A673 (cell line): ENCODE measurements around the gene P4HA2. TPM values are rescaled to one million over a fixed set of nuclear protein-coding genes. Genes with fewer than 3 reads are reported as not detected.

Source experiments
- BruUV-seq: library from RNA; stranded (reverse); fragments of 400-500 nt; replicated peaks from 2 replicates; lab custom pipeline; 2021; lab: Mats Ljungman, UMichigan
- CTCF ChIA-PET: fragments of 300-600 bp; sonication (Branson Sonifier 250); formaldehyde crosslinking; loops from one replicate; lab custom pipeline; 2022; ENCODE audit warnings: antibody characterized with exemption; lab: Charles Lee
- POLR2A ChIA-PET: fragments of 300-600 bp; sonication (Branson Sonifier 250); formaldehyde crosslinking; loops from one replicate; lab custom pipeline; 2022; ENCODE audit warnings: antibody characterized with exemption; ENCODE audit not compliant: low non-redundant PET; lab: Charles Lee
- DNase-seq: peaks from one replicate; pipeline ENCODE4 v3.0.0-alpha.2; 2015; ENCODE audit warnings: low spot score
- H3K27ac ChIP-seq: fragments of 200-600 bp; sonication (generic); 2 replicates; pipeline ENCODE4 v1.5.1; 2016; ENCODE audit warnings: mixed run types, low read depth, mild to moderate bottlenecking, mixed read lengths, antibody characterized with exemption, low read length; ENCODE audit not compliant: poor library complexity, severe bottlenecking
- H3K27me3 ChIP-seq: fragments of 200-600 bp; sonication (generic); replicated peaks from 2 replicates; pipeline ENCODE4 v1.6.1; 2017; ENCODE audit warnings: mixed run types, low read depth, mild to moderate bottlenecking, mixed read lengths, antibody characterized with exemption, low read length; ENCODE audit not compliant: insufficient read depth, poor library complexity
- H3K36me3 ChIP-seq: fragments of 200-600 bp; sonication (generic); 2 replicates; pipeline ENCODE4 v1.6.1; 2016; ENCODE audit warnings: mixed run types, mild to moderate bottlenecking, mixed read lengths, antibody characterized with exemption, low read length; ENCODE audit not compliant: insufficient read depth, poor library complexity, severe bottlenecking
- H3K4me1 ChIP-seq: fragments of 200-600 bp; sonication (generic); 2 replicates; pipeline ENCODE4 v1.6.1; 2017; ENCODE audit warnings: mixed run types, mild to moderate bottlenecking, mixed read lengths, antibody characterized with exemption, low read length; ENCODE audit not compliant: insufficient read depth, poor library complexity, severe bottlenecking
- H3K4me3 ChIP-seq: fragments of 200-600 bp; sonication (generic); 2 replicates; pipeline ENCODE4 v1.5.1; 2016; ENCODE audit warnings: low read depth, mixed run types, mild to moderate bottlenecking, mixed read lengths, low read length; ENCODE audit not compliant: poor library complexity, severe bottlenecking
- H3K9me3 ChIP-seq: fragments of 200-600 bp; sonication (generic); 2 replicates; pipeline ENCODE4 v1.6.1; 2016; ENCODE audit warnings: mixed run types, low read depth, mild to moderate bottlenecking, mixed read lengths, antibody characterized with exemption, low read length; ENCODE audit not compliant: poor library complexity, severe bottlenecking
- EZH2 ChIP-seq: fragments of 200-600 bp; sonication (generic); IDR thresholded peaks from 2 replicates; pipeline ENCODE4 v1.6.1; 2017; ENCODE audit warnings: borderline replicate concordance, low read depth, mild to moderate bottlenecking, mixed read lengths, antibody characterized with exemption, low read length; ENCODE audit not compliant: poor library complexity, severe bottlenecking
- intact Hi-C: fragments of 100-400 bp; cut with micrococcal nuclease; formaldehyde crosslinking; loops from one replicate; pipeline ENCODE4 v1.10.0; 2022; ENCODE audit not compliant: unreplicated experiment
- total RNA-seq: library from RNA; stranded (reverse); gene quantifications from 2 replicates; pipeline ENCODE4 v1.2.3, GENCODE V29; 2021
- TF ChIP-seq, protein P1 (sequence below): fragments of 300-800, 200-600 bp; sonication (generic); conservative IDR thresholded peaks from 2 replicates; pipeline ENCODE4 v1.5.1; 2017; ENCODE audit warnings: low read depth, mild to moderate bottlenecking, antibody characterized with exemption, low read length, moderate library complexity, mixed read lengths

Gene P4HA2
- total RNA-seq, 1 experiment from 2014 or later: 2.8 TPM

GRCh38 chr5:132274050-132274792 lies 46.6 kb upstream of the P4HA2 start:
- TF ChIP-seq, protein P1, sequence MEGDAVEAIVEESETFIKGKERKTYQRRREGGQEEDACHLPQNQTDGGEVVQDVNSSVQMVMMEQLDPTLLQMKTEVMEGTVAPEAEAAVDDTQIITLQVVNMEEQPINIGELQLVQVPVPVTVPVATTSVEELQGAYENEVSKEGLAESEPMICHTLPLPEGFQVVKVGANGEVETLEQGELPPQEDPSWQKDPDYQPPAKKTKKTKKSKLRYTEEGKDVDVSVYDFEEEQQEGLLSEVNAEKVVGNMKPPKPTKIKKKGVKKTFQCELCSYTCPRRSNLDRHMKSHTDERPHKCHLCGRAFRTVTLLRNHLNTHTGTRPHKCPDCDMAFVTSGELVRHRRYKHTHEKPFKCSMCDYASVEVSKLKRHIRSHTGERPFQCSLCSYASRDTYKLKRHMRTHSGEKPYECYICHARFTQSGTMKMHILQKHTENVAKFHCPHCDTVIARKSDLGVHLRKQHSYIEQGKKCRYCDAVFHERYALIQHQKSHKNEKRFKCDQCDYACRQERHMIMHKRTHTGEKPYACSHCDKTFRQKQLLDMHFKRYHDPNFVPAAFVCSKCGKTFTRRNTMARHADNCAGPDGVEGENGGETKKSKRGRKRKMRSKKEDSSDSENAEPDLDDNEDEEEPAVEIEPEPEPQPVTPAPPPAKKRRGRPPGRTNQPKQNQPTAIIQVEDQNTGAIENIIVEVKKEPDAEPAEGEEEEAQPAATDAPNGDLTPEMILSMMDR: no peak
- TF ChIP-seq EZH2: no peak
- intact Hi-C loops: loop anchor here (5.0 kb wide), 1 partner anchor 93 kb away; the partner anchor contains the start of gene SLC22A5
- no peaks in the 10 kb centered on the region for H3K27me3 ChIP-seq
- no TSS peak for BruUV-seq
- ChIA-PET POLR2A (no interaction called here), CTCF (interaction anchor here (1.5 kb wide), 1 partner anchor 227 kb away, joined by 6 read pairs; no protein-coding TSS in a partner anchor)
- DNase-seq: no peak
- H3K36me3 ChIP-seq: no peaks in the 10 kb centered on the region
- no peak overlapping the region for H3K4me3 ChIP-seq
- H3K4me1 ChIP-seq: peaks cover 7% of the 10 kb centered on the region
- H3K27ac ChIP-seq: no peak overlapping the region
- no peaks in the 10 kb centered on the region for H3K9me3 ChIP-seq

GRCh38 chr5:132273631-132274030 lies 46.0 kb upstream of the P4HA2 start:
- Histone ChIP-seq H3K36me3 (no peaks in the 10 kb centered on the region), H3K4me3 (no peak overlapping the region), H3K27me3 (no peaks in the 10 kb centered on the region), H3K4me1 (peaks cover 1% of the 10 kb centered on the region), H3K9me3 (no peaks in the 10 kb centered on the region), H3K27ac (no peak overlapping the region)
- no peak for DNase-seq
- BruUV-seq: no TSS peak
- POLR2A ChIA-PET: no interaction called here
- CTCF ChIA-PET: interaction anchor here (1.5 kb wide), 1 partner anchor 228 kb away, joined by 6 read pairs; no protein-coding TSS in a partner anchor
- intact Hi-C loops: loop anchor here (2.0 to 5.0 kb wide), 2 partner anchors 94 to 227 kb away; partner anchors contain the start of gene SLC22A5
- TF ChIP-seq, protein P1: no peak
- TF ChIP-seq EZH2: no peak

DNA sequence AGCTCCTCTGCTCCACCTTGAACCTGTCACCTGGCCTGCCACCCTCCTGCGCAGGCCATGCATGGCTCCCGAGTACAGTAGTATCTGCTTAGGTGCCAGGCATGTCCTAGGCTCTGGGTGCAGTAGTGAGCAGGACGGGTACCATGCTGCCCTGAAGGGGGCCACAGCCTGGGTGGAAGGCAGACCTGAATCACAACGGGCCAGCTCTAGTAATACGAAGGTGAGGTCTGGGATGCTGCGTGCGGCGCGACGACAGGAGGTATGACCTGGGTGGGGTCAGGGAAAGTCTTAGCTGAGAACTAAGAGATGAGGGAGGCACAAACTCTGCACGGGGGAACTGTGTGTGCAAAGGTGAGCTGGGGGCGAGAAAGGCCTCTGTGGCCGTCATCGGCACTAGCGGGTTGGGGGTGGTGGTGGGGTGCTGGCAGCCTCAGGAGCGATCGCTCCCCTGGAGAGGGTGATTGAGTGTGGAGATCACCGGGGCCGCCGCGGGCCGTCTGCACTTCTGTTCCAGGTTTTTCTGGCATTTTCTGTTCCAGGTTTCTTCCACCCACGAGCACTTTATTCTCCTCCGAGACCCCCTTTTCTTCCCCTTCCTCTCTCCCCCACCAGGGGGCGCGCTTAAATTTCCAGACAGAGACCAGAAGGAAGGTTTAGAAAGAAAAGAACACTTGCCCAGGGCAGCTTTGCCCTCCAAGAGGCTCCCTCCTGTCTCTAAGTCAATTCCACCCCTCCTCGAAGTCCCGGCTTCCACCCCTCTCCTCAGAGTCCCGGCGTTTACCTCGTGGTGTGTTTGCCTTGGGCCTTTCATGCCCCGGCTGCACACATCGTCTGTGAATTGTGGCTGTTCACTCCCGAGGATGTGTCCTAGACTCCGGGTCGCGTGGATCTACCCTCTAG lies 44.9 kb upstream of the P4HA2 start:
- Histone ChIP-seq H3K36me3 (no peaks in the 10 kb centered on the region), H3K4me3 (no peak overlapping the region), H3K27me3 (no peaks in the 10 kb centered on the region), H3K4me1 (no peaks in the 10 kb centered on the region), H3K27ac (no peak overlapping the region), H3K9me3 (no peaks in the 10 kb centered on the region)
- ChIA-PET CTCF (interaction anchor here (0.5 to 1.5 kb wide), 4 partner anchors 12 to 229 kb away, joined by 3 to 7 read pairs (median 6); partner anchors contain the start of gene SLC22A5), POLR2A (interaction anchor here (0.6 to 0.8 kb wide), 2 partner anchors 148 to 228 kb away, joined by 3 to 5 read pairs; no protein-coding TSS in a partner anchor)
- intact Hi-C loops: loop anchor here (2.0 to 5.0 kb wide), 2 partner anchors 95 to 228 kb away; partner anchors contain the start of gene SLC22A5
- peak; percentile 83 for DNase-seq
- no peak for TF ChIP-seq EZH2
- TF ChIP-seq, protein P1: peak; percentile 87
- BruUV-seq: no TSS peak
